Kasumi-1 (cell line): ENCODE results near the gene CCDC122.
"Not testable (repeated sequence)": the region's sequence is repeated elsewhere in the genome, so short reads cannot be mapped to it uniquely, and the experiment has no call there.

Source experiments
- DNase-seq, 2 experiments: peaks; one replicate each; lab custom pipeline; 2025; lab: John Stamatoyannopoulos, UW

Gene CCDC122

DNA sequence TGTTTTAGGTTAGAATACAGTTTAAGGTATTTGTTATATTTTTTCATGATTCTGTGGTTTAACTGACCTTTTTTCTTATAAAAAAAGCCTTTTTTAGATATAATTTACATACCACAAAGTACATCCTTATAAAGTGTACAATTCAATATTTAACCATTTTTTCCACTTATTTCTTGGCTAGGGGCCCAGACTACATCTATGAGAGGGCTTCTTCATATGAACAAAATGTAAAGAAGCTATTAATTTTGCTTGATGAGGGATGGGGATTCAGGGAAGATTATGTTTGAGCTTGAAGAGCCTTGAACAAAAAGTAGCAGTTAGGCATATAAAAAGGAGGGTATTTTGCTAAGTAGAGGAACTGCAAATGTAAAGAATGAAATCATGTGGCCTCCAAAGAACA is 2.2 kb downstream of the CCDC122 start:
- no peak for DNase-seq

DNA sequence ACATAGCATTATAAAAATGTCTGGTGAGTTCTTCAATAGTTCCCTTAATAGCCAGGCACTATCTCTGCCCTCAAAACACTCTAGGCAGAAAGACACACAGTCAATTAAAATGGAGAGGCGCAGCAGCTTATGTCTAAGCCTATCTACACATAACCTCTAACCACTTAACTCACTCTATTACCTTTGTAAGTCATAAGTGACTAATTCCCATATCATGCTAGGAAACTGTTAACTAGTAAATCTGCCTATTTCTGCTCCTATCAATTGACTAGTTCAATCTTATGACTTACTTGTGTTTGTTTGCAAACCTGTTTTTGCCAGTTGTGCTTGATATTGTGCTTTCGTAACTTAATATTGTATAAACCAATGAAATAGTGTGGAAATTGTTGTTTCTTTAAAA is 3.2 kb downstream of the CCDC122 start:
- no peak for DNase-seq

DNA sequence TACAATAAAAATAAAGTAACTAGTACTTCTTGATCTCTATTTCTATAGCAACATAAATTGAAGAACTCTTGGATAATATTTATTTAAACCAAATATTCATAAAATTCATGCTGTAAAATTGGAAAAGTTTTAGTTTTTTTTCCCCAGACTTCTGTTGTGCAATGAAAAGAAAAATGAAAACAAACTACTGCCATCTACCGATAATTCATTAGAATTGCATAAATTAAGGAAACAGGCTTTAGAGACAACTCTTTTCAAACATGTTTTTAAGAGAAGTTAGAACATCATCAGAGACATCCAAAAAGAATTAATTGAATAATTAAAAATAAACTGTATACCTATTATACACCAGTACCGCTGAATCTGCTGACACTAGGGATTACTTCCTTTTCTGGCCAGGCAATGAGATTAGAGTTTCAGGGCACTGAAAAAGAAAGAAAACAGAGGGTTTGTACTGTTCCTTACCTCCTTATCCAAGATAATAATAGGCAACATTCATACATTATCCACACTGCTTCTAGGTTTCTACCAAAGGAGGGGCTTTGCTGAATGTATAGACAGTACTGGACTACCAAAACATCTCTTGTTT is 4.9 kb downstream of the CCDC122 start:
- DNase-seq: peak; percentile 56 to 72

DNA sequence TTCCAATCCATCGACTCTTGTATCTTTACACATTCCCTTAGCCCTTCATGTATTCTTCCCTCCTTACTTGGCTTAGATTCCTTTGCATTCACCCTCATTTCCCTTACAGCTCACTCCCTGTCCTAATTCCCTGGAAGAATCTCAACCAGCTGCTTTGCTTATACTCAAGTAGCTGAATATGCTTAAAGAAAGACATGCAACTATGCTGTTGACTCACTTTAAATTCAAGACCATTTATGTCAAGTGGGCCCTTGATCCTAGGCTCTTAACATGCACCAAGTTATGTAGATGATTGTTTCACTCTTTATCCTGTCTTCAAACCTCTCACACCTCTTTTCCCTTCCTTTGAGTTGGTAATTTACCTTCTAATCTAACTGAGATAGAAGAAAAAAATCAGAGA is 7.4 kb downstream of the CCDC122 start:
- no peak for DNase-seq

DNA sequence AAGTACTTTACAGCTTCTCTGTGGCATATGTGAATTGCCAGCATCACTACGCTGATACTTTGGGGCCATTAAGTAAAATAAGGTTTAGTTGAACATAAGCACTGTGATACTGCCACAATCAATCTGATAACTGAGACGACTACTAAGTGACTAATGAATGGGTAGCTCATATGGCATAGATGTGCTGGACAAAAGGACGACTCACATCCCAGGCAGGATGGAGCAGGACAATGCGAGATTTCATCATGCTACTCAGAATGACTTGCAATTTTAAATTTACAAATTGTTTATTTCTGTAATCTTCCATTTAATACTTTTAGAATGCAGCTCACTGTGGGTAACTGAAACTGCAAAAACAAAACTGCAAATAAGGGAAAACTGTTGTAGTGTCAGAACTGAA is 13.6 kb downstream of the CCDC122 start:
- no peak for DNase-seq

DNA sequence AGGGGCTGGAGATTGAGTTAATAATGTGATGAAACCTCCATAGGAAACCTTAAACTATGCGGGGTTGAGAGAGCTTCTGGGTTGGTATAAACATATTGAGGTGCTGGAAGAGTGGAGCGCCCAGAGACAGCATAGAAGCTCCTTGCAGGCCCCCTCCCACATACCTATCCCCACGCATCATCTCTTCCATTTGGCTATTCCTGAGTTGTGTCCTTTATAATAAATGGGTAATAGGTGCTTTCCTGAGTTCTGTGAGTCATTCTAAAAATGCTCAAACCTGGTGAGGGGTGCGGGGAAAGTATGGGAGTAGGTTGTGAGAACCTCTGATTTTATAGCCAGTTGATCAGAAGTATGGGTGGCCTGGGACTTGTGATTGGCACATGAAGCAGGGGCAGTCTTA is 14.6 kb downstream of the CCDC122 start:
- DNase-seq: no peak

DNA sequence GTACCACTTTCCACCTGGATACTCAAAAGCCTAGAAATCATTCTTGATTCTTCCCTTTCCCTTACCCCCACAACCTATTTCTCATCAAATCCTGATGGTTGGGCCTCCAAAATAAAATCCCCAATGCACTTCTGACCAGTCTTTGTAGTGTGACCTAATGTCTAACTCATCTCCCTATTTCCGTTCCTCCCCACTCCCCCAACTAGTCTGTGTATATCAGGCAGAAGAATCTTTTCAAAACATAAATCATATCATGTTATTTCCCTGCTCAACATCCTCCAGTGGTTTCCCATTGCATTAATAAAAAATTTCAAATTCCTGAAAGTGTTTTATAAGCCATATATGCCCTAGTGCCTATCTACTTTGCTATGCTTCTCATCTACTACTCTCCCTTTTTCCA is 17.7 kb downstream of the CCDC122 start:
- DNase-seq: no peak

DNA sequence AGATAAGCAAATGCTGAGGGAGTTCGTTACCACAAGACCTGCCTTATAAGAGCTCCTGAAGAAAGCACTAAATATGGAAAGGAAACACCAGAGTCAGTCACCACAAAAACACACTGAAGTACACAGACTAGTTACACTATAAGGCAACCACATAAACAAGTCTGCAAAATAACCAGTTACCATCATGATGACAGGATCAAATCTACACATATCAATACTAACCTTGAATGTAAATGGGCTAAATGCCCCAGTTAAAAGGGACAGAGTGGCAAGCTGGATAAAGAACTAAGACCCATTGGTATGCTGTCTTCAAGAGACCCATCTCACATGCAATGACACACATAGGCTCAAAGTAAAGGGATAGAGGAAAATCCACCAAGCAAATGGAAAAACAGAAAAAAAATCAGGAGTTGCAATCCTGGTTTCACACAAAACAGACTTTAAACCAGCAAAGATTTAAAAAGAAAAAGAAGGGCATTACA is 26.6 kb downstream of the CCDC122 start:
- no peak for DNase-seq

DNA sequence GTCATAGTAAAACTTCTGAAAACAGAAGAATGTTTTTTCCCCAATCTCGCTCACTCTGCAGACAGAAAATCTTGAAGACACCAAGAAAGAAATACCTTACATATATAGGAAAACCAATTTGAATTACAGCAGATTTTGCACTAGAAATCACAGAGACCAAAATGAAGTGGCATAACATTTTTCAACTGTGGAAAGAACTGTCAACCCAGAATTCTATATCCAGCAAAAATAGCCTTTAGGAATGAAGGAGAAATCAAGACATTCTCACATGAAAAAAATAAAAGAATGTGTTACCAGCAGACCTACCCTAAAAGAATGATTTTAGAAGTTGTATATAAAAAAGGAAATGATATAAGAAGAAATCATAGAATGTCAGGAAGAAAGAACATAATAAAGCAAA is 28.7 kb downstream of the CCDC122 start:
- DNase-seq: no peak

DNA sequence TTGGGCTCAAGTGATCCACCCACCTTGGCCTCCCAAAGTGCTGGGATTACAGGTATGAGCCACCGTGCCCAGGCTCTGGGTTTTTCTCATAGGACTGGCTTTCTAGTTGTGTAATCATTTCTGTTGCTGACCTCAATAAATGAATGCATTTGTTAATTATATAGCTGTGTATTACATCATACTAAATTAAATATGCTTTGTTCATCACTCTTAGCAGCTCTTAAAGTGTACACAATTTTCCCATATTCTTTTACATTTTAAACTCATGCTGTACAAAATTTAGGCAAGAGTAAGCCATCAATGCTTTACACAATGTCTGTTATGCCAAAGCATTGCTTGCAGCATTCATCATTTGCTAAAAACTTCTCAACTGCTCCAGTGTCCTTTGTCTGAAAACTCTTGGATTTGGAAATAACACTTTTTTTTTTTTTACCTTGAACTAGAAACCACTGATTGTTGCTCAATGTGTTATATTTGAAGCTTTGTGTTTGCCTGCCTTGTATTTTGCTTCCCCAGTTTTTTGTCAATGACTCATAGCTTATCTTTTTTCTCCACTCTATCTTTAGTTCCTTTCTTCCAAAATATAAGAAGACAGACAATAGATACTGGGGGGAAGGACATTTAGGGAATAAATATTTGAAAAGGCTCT is 31.4 kb downstream of the CCDC122 start:
- DNase-seq: peak; percentile 62 to 66

DNA sequence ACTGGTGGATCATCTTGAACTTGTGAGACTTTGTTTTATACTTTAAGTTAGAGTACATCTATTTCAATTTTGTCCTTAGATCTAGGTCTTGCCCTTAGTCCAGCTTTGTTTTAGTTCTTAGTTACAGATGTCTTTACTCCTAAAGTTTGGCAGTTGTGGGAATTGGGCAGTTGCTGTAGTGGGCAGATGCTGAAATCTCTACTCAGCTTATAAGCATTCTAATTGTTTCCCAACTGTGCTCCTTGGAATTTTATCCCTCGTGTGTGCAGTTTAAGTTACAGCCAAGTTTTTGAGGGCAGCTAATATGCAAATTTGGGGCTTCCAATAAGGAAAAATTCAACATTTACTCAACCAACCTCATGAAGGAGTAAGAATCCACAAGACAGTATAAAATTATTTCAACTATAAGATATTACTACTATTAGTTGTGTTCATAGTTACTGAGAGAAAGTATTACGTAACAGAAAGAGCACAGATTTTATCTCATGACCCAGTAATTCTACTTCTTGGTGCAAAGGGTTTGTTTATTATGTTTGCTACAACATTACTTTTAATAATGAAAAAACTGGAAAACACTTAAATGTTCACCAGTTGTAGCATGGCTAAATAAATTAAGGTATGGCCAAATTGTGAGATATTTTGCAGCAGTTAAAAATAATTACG is 32.9 kb downstream of the CCDC122 start:
- no peak for DNase-seq

DNA sequence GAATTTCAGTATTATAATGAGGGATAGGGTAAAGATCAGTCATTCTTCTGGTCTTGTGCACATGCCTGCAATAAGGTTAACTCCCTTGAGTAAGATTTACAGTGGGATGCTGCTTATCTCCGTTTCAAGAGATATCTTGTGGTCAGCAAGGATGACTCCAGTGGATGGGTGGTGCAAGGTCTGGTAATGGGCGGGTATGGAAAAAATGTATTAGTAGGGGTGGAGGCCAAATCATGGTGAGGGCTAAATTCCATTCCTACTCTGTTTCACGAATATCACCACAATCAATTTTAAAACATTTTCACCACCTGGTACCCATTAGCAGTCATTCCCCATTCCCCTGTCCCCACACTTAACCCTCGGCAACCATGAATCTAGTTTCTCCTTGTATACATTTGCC is 40.6 kb downstream of the CCDC122 start:
- DNase-seq: no peak

DNA sequence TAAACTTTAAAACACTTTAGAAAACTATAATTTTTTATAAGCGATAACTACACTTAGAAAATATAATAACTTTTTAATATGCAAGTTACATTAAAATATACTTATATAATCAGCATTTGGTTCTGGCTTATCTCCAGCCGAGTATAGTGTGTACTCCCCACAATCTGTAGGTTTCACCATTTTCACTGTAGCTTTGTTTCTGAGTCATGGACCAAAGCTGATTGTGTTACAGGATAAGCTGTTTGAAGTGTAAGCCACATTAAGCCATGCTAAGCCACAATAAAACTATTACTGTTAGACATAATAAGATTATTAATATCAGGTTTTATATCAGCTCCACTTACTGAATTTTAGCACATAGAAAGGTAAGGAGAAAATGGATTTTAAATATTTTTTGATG is 43.8 kb downstream of the CCDC122 start:
- no peak for DNase-seq

DNA sequence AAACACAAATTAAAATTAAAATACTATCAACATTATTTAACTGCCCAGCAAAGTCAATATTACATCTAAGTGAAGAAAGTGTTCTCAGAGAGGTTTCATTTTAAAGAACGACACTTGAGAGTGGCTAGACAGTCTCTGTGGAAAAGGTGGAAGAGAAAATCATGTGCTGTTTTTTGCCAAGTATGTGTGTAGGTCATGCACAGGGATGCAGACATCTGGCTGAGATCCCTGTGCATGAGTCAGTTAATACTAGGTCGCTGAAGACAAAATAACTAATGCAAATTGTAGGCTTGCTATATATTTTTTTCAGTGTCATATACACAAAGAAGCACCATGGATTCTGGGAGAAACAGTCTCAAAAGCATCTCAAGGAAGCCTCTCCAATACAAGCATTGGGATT is 48.5 kb downstream of the CCDC122 start:
- no peak for DNase-seq

DNA sequence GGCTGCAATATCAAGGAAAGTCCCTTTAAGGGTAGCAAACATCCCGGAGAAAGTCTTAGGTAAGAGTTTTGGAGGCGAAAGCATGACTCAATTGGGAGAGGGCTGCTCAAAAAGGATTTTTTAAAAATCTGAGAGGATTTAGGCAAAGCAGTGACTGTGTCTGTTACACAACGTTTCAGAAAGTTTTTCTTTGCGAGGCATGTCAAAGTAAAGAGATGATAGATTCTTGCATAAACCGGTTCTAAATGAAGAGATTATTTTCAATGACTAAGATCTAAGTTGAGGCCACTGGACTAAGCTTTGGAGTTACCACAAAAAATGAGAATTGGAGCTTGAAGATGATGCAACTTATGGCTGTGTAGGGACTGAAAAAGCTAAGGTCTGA is 49.1 kb downstream of the CCDC122 start:
- no peak for DNase-seq

DNA sequence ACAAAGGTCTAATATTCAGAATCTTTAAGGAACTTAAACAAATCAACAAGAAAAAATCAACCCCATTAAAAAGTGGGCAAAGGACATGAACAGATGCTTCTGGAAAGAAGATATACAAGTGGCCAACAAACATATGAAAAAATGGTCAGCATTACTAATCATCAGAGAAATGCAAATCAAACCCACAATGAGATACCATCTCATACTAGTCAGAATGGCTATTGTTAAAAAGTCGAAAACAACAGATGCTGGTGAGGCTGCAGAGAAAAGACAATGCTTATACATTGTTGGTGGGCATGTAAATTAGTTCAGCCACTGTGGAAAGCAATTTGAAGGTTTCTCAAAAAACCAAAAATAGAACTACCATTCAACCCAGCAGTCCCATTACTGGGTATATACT is 54.9 kb downstream of the CCDC122 start:
- not testable (repeated sequence) for DNase-seq

DNA sequence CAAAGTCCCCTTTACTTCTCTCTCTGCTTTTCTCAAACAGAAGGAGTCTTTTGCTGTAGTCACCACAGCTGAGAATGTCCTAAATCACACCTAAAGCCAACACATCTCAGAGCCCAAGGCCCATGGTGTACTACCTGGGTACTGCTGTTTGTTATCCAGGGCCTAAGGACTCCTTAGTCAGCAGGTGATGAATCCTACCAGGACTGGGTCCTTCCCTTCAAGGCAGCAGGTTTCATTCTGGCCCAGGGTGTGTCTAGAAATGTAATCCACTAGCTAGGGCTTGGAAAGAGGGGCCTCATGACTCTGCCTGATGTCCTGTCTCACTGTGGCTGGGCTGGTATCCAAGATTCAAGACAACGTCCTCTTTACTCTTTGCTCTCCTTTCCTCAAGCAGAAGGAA is 56.6 kb downstream of the CCDC122 start:
- no peak for DNase-seq

DNA sequence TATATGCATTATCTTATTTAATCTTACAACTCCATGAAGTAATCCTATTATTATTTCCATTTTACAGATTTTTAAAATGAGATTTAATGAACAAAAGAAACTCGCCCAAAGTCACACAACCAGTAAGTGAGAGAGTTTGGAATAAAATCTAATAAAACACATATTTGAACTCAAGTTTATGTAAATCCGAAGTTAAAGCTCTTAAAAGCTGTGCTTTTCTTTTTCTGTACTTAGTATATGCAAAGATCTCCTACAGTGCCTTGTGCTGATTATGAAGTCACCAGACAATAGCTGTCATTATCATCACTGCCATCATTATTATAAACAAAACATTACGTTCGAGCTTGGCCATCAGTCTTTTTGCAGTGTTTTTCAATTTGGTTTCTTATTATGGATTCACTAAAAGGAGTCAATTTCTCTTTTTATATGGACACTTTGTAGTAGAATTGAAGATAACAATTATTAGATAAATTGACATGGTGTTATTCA is 63.1 kb downstream of the CCDC122 start:
- DNase-seq: no peak

DNA sequence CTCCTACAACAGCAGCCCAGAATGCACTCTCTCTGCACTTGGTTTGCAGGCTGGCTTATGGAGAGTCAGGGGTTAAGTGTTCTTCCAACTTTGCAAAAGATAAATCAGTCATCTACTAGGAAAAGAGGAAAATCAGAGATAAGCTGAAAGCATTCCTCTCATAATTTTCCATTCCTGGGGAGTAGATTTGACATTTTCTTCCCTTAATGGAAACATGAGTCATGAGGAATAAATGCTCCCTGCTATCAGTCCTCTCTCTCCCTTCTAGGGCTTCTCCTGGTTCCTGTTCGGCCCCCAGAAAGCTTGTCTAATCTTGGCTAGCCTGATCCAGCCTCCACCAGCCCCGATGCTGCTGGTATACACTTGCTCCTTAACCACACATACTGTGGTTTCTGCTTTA is 64.3 kb downstream of the CCDC122 start:
- DNase-seq: no peak

DNA sequence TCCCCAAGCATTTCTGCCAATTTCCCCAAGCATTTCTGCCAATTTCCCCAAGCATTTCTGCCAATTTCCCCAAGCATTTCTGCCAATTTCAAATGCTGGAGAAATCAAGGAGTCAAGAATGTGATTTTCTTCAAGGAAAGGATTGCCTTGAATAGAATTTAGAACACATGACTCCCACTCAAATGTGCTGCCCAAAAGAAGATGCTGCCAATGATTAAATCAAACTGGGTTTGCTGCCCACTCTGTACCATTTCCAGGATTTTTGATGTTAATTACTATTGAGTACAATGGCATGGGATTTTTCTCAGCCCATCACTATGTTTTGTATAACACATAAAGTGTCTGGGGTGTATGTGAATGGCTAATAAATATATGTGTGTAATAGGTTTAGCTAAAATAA is 70.9 kb downstream of the CCDC122 start:
- DNase-seq: no peak

DNA sequence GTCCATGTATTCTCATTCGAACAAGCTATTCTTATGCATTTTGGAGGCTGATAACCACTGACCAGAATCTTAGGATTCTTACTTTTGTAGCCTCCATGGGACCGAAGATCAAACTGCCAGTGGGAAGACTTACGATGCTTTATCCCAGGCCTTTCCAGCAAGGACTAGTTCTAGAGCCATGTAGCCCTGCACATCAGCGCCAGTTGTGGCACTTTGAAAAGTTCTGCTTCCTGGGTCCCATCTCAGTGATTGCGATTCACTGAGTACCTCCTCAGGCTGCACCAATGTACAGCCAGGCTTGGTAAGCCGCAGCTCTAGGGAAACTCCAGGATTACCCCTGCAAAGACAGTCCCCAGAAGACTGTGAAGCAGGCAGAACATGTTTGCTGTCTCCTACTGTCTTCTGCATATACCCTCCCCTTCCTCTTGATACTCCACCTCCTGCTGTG is 73.8 kb downstream of the CCDC122 start:
- DNase-seq: no peak

DNA sequence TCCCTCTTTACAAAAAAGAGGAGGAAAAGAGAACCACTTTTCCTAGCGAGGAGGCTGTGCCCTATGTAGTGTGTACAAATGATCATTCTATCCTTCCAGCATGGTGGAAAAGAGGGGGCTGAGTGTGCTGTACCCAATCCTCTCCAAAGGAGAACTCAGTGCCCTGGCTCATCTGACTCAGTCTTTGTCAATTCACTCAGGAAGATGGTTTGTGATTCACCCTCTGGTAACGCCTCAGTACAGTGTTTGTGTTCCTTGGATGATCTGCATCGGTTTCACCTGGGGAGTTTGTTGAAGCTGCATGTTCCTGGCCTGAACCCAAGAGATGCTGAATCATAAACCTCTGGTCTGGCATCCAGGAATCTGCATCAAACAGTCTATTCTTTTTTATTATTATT is 74.5 kb downstream of the CCDC122 start:
- peak; percentile 4 to 11 for DNase-seq

DNA sequence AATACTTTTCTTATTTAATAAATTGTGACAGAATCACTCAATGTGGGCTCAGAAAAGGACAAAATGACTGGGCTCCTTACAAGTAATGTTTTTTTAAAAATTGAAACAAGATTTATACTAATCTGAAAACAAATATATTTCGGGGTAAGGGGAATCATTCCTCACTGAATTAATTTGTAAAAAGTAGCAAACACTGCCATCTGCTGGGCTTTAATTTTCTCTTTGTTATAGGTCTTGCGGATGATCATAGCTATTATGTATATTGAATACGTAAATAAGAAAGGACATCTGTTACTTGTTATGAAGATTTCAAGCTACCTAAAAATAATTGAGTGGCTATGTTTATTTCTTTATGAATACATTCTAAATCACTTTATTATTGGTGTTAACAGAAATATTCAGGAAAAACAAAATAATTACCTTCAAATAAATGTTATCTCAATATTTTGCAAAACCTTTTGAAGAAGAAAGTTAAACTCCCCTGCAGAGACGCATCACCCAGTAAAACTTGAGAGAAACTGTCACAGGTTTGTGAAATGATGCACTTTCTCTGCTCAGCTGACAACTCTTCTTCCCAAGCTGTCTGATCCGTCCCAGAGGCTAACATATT is 75.0 kb downstream of the CCDC122 start:
- peak; percentile 67 to 79 for DNase-seq
